Smooth muscle cell of the brain vasculature (primary cell): ENCODE measurements around the gene FBXL2.
"Not testable (repeated sequence)": the region's sequence is repeated elsewhere in the genome, so short reads cannot be mapped to it uniquely, and the experiment has no call there.

Experiments
- DNase-seq: peaks from one replicate; pipeline ENCODE4 v3.0.0-alpha.2; 2012; ENCODE audit warnings: low read depth, low spot score

The FBXL2 gene

GRCh38 chr3:33428734-33429133, 151.5 kb downstream of the FBXL2 start:
- DNase-seq, result no peak

GRCh38 chr3:33429306-33429705, 152.1 kb downstream of the FBXL2 start:
- not testable (repeated sequence) for DNase-seq

GRCh38 chr3:33430061-33430460, 152.8 kb downstream of the FBXL2 start:
- no peak for DNase-seq

- no peak for DNase-seq
Observed at GRCh38 chr3:33430571-33430970, 153.3 kb downstream of the FBXL2 start.

GRCh38 chr3:33433843-33434242, 156.6 kb downstream of the FBXL2 start:
- DNase-seq, result no peak
